GM18861 (cell line): ENCODE data around the gene ZBTB17.
"Not testable (repeated sequence)": the region's sequence is repeated elsewhere in the genome, so short reads cannot be mapped to it uniquely, and the experiment has no call there.

ENCODE experiments used
- ATAC-seq: cut with Tn5 transposase; IDR thresholded peaks from one replicate; pipeline ENCODE4 v1.9.1; 2021; ENCODE audit not compliant: unreplicated experiment

ZBTB17 gene

DNA sequence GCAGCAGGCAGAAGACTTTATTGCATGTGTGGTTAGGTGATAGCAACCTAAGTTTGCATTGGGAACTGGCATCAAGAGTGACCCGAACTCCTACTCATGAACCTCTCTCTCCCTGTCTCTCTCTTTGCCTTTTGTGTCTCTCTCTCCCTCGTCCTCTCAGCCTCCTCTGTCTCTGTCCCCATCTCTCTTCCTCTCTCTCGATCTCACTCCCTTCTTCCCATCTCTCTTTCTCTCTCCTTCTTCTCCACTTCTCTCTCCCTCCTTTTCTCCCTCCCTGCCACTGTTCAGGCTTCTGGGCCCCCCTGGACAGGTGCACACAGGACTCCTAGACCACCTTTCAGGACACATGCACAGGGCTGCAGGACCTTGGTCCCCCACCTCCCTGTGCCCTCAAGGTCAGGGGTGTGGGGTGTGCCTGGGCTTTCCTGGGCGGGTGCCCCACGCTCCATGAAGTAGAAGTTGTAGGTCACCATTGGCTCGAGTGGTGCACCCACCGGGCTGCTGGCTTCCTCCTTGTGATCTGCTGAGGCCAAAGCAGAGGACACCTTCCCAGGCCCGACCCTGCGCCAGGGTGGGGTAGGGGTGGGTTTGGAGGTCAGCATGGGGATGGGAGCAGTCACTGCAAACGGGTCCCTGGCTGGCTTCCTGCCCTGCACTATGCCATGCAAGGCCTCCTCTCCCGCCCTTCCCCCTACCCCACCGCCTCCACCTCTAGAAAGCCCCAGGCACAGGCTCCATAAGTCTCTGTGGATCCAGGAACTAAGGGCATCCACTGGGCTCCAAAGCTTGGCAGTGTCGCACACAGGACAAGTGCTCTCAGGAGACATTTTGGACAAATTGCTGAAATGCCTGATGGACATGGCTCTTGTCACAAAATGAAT lies 13.2 kb upstream of the ZBTB17 start:
- no peak for ATAC-seq

DNA sequence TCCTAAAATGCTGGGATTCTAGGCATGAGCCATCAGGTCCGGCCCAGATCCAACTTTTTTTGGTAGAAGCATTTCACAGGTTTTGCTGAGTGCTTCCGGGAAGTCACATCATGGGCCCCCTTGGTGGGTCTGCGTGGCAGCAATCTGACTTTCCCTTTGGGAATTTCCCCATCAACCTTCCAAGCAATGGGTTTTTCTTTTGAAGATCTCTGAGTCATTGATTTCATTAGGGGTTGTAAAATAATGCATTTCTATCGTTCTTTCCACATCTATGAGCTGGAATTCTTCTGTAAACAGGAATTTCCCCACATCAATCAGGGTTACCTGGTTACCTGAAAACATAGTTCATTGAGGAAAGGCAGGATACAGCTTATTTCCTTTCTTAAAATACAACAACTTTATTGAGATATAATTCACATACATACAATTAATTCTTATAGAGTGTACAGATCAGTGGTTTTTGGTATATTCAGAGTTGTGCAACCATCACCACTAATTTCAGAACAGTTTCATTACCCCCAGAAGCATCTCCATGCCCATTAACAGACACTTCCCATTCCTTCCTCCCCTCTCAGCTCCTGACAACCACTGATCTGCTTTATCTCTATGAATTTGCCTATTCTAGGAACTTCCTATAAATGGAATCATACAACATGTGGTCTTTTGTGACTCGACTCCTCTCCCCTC lies 9.9 kb upstream of the ZBTB17 start:
- ATAC-seq: no peak

DNA sequence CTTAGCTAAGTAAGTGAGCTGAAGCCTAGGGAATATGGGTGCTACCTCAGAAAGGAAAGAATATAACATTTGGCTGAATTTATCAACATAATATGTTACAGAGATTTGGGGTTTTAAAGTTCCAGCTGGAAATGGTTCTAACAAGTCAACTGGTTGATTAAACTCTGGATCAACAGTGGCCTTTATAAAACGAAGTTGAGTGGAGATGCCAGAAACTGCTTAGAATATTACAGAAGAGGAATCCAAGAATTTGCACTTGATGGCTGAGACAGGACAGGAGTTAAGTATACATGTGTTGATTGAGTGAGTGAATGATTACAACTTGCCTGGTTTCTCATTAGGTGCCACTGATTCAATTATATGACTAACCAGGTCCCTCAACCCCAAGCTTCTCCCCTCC lies 7.4 kb upstream of the ZBTB17 start:
- ATAC-seq: no peak

DNA sequence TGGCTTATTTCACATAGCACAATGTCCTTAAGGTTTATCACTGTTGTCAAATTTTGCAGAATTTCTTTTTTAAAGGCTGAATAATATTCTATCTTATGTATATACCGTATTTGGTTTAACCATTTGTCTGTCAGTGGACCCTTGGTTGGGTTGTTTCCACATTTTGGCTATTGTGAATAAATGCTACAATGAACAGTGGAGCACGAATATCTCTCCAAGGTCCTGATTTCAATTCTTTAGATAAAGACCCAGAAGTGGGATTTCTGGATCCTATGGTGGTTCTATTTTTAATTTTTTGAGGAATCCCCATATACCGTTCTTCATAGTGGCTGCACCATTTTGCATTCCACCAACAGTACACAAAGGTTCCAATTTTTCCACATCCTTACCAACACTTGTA lies 5.8 kb upstream of the ZBTB17 start:
- no peak for ATAC-seq

DNA sequence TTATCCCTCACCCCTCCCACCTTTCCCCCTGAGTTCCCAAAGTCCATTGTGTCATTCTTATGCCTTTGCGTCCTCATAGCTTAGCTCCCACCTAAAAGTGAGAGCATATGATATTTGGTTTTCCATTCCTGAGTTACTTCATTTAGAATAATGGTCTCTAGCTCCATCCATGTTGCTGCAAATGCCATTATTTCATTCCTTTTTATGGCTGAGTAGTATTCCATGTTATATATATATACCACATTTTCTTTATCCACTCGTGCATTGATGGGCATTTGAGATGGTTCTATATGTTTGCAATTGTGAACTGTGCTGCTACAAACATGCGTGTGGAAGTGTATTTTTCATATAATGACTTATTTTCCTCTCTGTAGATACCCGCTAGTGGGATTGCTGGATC lies 2.0 kb upstream of the ZBTB17 start:
- ATAC-seq: not testable (repeated sequence)

DNA sequence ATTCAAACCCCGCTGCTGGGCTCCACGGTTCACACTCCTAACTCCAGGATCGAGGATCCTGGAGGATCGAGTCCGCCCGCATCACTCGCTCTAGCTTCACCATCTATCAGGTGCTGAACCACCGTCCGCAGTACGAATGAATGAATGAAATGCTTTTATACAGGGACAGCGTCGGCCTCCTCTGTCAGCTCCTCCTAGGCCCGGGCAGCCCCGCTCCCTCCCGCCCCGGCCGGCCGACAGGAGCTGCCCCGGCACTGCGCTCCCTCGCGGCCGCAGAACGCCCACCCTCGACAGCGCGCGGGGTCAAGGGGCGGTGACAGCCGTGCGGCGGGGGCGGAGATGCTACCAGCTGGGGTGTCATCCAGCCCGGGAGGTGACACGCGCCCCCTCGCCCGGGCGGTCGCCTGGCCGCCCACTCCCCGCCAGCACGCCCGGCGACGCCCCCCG lies 520 bp downstream of the ZBTB17 start:
- ATAC-seq: peak; percentile 42

DNA sequence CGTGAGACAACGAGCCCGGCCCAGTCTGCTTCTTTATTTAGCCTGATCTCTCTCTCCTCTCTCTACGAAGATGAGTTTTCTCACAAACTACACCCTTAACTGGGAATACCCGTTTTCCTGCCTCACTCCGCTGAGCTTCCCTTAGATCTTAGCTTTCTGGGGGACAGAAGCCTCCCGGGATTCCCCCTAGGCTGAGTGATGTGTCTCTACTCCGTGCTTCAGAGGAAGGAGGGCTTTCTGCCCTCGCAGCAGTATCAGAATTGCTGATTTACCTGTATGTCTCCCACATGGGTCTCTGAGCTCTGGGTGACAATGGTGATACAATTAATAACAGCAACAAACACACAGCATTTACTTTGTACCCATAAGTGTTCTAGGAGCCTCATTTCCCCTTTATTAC lies 1.0 kb downstream of the ZBTB17 start:
- peak; percentile 24 for ATAC-seq

DNA sequence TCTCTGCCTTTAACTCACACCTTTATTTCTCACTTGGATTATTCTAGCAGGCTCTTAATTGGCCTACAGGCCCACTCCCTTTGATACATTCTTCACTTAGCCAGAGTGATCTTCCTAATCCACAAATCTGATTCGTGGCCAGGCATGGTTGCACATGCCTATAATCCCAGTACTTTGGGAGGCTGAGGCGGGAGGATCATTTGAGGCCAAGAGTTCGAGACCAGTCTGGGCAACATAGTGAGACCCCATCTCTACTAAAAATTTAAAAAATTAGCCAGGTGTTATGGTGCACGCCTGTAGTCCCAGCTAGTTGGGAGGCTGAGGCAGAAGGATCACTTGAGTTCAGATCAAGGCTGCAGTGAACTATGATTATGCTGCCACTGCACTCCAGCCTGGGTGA lies 2.1 kb downstream of the ZBTB17 start:
- no peak for ATAC-seq

DNA sequence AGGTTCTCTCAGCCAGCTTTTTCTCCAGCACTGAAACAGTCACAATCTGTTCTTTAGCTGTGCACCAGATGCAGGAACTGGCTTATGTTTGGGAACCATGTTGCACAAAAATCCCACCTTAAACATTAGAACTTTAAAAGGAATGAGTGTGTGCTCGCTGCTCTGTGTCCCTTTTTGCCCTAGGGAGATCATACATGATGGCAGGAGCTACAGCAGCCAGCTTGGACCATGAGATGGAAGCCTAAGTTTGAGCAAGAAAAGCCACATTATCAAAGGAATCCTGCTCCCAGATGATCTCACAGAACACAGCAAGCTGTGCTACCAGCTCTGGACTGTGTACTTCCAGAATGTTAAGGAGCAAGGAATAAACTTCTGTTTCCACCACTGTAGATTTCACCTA lies 3.5 kb downstream of the ZBTB17 start:
- no peak for ATAC-seq

DNA sequence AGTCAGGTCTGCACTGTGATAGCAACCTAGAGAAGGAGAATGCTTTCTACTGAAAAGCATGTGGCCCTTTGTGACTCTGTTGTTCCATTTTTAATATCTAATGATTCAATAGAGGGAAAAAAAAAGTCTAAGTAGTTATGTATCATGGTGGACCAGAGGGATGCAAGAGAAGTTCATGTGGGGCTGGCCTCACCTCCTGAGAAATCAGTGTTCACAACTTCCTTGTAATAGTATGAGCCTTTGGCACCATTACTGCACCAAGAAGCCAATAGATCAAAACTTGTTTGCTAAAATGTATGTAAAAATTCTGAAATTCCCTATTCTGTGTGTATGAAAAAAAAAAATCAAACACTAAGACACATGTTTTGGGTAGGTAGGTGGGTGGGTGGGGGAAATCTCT lies 5.0 kb downstream of the ZBTB17 start:
- ATAC-seq: no peak

DNA sequence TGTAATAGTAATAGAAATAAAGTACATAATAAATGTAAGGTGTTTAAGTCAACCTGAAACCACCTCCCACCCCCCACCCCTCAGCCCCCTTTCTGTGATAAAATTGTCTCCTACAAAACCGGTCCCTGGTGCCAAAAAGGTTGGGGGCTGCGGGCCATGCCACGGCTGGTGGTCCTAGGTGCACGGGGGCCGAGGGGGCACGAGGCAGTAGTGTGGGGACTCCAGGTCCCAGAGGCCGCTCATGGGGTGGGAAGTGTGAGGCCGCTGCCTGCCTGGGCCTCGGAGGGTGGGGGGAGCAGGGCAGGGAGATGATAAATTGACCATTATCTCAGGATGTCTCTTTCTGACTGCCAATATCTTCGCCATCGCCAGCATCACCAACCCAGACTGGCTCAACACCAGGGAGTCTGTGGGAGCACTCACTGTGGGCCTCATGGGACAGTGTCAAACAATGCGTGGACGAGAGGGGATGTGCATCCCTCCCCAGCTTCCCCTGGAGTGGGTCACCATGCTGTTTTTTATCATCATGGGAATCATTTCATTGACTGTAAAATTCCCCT lies 6.5 kb downstream of the ZBTB17 start:
- no peak for ATAC-seq

DNA sequence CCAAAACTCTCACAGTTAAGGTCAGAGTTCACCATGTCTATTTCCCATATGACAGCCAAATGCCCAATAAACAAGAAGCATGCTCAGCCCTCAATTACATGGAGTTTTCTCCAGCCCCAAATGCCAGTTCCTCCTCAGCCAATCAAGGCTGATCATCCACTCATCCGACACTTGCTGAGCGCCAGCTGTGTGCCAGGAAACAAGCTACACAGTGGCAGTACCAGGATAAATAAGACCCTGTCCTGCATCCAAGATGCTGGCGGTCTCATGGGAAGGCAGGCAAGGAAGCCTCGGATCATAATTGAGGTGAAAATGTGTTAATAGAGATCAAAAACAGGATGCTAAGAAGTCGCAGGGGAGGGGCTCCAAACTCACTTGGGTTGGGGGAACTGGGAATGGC lies 7.7 kb downstream of the ZBTB17 start:
- ATAC-seq: no peak

DNA sequence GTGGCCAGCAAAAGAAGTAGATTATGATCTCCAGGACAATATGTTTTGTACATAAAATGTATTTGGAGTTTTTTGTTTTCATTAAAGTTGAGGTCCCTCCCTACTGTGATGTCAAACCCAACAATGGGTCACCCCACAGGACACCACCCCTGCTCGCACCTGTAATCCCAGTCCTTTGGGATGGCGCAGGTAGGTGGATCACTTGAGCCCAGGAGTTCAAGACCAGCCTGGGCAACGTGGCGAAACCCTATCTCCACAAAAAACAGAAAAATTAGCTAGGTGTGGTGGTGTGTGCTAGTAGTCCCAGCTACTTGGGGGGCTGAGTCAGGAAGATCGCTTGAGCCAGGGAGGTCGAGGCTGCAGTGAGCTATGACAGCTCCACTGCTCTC lies 9.0 kb downstream of the ZBTB17 start:
- no peak for ATAC-seq

DNA sequence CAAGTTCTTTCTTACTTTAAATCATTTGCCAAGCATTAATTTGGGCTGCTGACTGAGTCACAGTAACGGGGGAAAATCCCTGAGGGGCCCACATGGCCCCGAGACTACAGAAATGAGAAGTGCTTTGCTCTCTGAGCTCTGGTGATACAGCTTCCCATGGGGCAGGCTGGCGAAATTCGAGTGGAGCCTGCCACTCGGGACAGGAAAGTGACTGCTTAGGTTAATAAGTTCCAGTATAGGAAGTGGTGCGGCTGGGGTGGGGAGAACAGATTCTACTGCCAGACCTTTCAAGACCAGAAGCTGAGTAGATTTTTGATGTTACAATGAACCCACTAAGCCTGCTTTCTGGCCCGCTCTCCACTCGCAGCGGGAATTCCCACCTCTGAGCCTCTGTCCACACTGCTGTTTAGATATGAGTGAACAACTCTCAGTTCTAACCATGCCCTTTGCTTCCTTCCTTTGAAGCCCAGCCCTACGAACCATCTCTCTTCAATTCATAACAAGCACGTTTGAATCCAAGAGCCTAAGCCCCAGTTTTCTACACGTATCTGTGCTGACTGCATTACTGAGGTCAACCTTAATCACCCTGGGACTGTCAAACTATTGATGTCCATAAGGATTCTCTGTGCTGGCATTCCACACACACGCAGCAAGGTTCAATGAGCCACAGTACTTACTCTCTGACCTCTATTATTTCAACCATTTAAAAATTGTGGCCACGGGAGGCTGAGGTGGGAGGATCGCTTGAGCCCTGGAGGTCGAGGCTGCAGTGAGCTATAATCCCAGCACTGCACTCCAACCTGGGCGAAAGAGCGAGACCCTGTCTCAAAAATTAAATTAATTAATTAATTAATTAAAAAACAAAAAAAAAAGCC lies 9.6 kb downstream of the ZBTB17 start:
- peak; percentile 58 for ATAC-seq

DNA sequence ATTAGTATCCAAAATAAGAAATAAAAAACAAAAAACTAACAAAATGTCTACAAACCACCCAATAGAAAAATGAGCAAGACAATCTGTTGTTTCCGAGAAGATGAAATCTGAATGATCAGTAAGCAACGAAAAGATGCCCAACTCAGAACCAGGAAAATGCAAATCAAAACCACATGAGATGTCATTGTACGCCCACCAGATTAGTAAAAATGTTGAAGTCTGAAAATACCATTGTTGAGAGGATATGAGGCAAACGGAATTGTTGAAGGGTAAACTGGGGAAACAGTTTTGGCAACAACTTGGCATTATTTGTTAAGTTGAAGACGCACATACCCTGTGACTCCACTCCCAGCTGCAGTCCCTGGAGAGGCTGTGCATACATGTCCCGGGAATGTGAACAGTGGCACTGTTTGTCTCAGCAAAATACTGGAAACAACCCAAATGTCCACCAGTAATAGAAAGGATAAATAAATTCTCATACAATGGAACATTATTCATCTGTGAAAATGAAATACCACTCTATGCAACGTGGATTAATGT lies 10.6 kb downstream of the ZBTB17 start:
- ATAC-seq: peak; percentile 17

DNA sequence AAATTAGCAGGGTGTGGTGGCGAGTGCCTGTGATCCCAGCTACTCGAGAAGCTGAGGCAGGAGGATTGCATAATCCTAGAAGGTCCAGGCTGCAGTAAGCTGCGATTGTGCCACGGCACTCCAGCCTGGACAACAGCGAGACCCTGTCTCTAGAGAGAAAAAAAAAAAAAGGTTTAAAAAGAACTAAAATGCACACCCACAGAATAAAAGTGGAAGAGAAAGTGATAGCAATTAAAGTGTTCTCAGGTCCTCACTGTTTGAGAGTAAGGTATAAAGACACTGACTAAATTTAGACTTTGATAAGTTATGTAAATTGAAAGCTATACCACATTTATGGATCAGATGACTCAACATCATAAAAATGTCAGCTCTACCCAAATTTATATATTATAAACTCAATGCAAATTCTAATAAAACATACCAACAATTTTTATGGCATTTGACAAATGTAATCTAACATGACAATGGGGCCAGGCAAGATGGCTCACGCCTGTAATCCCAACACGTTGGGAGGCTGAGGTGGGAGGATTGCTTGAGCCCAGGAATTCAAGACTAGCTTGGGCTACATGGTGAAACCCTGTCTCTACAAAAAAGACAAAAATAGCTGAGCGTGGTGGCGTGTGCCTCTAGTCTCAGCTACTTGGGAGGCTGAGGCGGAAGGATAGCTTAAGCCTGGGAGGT lies 11.8 kb downstream of the ZBTB17 start:
- no peak for ATAC-seq

DNA sequence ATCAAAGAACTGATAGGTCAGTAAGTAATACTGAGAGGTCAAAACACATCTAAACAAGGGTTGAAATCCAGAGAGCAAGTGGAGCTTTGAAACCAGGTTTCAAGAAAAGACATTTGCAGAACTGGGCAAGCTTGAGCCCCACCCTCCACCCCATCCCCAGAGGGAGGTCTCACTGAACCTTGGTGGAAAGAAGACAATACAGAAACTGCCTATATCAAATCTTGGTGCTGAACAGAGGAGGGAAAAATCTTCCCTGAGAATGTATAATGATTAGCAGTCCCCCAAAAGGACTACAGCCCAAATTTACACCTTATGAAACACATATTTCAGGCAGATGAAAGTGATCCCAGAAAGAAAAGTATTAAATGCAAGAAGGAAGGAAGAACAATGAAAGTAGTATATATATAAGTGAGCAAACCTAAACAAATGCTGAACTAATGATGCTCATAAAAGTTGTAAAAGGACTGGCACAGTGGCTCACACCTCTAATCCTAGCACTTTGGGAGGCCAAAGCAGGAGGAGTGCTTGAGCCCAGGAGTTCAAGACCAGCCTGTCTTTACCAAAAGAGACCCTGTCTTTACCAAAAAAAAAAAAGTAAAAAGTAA lies 12.4 kb downstream of the ZBTB17 start:
- ATAC-seq: no peak

DNA sequence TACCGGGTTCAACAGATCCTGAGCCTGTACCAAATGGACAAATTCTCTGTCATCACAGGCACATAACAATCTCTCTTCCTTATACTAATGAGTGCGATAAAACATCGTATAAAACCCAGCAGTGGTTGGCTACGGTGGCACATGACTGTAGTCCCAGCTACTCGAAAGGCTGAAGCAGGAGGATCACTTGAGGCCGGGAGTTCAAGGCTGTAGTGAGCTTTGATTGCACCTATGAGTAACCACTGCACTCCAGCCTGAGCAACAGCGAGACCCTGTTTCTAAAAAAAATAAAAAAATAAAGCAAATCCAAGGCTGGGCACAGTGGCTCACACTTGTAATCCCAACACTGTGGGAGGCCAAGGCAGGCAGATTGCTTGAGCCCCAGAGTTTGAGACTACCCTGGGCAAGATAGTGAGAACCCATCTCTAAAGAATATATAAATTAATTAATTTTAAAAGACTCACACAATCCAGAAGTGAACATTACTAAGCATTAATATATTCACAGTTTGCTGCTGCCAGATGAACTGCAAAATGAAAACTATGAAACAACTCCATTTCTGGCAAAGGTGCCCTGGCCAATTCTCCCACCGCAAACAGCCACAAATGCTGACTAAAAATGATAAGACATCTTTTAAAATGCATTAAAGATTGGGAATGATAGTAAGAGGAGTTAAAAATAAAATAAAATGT lies 13.1 kb downstream of the ZBTB17 start:
- no peak for ATAC-seq

DNA sequence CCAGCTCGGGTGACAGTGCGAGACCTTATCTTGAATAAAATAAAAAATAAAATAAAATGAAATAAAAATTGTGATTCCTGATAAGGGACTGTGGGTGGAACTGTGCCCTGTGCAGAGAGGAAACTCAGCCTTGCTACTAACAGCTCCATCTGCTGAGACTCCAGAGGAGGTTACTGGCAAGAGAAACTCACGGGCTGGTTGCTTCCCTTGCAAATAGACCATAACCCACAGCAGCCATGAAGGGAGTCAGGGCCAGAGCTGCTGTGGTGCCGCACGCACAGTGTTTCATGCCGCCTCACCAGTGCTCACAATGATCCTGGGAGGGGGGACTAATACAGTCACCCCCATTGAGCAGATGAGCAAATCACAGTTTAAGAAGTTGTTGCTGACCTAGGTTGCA lies 13.7 kb downstream of the ZBTB17 start:
- no peak for ATAC-seq
